GM23338 (cell line): ENCODE measurements around the gene NOP56. TPM values are rescaled to one million over a fixed set of nuclear protein-coding genes. Genes with fewer than 3 reads are reported as not detected.
A peak's percentile ranks its signal among the peaks of the same experiment; 100 is the strongest.

Experiments used
- ATAC-seq: fragments of 200-7000 bp; cut with Tn5 transposase; 3 replicates; pipeline ENCODE4 v1.9.1; 2020
- DNase-seq: peaks from one replicate; pipeline ENCODE4 v3.0.0-alpha.2; 2015; ENCODE audit warnings: low spot score
- H2AFZ ChIP-seq: fragments of 200-600 bp; sonication (generic); 2 replicates; pipeline ENCODE4 v1.8.0; 2016; ENCODE audit warnings: antibody characterized with exemption, mild to moderate bottlenecking, moderate library complexity
- H3F3A ChIP-seq: fragments of 200-600 bp; sonication (generic); replicated peaks from 2 replicates; pipeline ENCODE4 v1.8.0; 2017; ENCODE audit warnings: antibody characterized with exemption, mixed run types, low read depth
- H3K27ac ChIP-seq: fragments of 200-600 bp; sonication (generic); 2 replicates; pipeline ENCODE4 v1.6.1; 2016; ENCODE audit warnings: low read depth
- H3K27me3 ChIP-seq: fragments of 200-600 bp; sonication (generic); 2 replicates; pipeline ENCODE4 v1.8.0; 2016; ENCODE audit warnings: mild to moderate bottlenecking, mixed run types, moderate library complexity; ENCODE audit not compliant: insufficient read depth
- H3K36me3 ChIP-seq: fragments of 200-600 bp; sonication (generic); 2 replicates; pipeline ENCODE4 v1.8.0; 2016; ENCODE audit warnings: mild to moderate bottlenecking; ENCODE audit not compliant: insufficient read depth
- H3K4me1 ChIP-seq: fragments of 200-600 bp; sonication (generic); 2 replicates; pipeline ENCODE4 v1.8.0; 2016; ENCODE audit warnings: mild to moderate bottlenecking, moderate library complexity; ENCODE audit not compliant: insufficient read depth
- H3K4me2 ChIP-seq: fragments of 200-600 bp; sonication (generic); 2 replicates; pipeline ENCODE4 v1.7.1; 2017; ENCODE audit warnings: mixed run types
- H3K4me3 ChIP-seq: fragments of 200-600 bp; sonication (generic); 2 replicates; pipeline ENCODE4 v1.6.1; 2016; ENCODE audit warnings: mixed run types
- H3K79me2 ChIP-seq: fragments of 200-600 bp; sonication (generic); replicated peaks from 2 replicates; pipeline ENCODE4 v1.8.0; 2017; ENCODE audit warnings: mild to moderate bottlenecking; ENCODE audit not compliant: insufficient read depth
- H3K9me2 ChIP-seq: fragments of 200-600 bp; sonication (generic); 2 replicates; pipeline ENCODE4 v1.8.0; 2017; ENCODE audit not compliant: insufficient read depth
- H4K20me1 ChIP-seq: fragments of 200-600 bp; sonication (generic); replicated peaks from 2 replicates; pipeline ENCODE4 v1.8.0; 2017; ENCODE audit warnings: mild to moderate bottlenecking; ENCODE audit not compliant: insufficient read depth
- H3K27ac Mint-ChIP-seq: 2 replicates; pipeline ENCODE4 v1.8.0; 2020; ENCODE audit warnings: inconsistent platforms, mild to moderate bottlenecking, moderate library complexity, mixed read lengths
- H3K27me3 Mint-ChIP-seq: 3 replicates; pipeline ENCODE4 v1.8.0; 2022; ENCODE audit warnings: low read depth, mild to moderate bottlenecking, moderate library complexity, mixed read lengths, inconsistent platforms; ENCODE audit not compliant: insufficient read depth, poor library complexity
- H3K36me3 Mint-ChIP-seq: 3 replicates; pipeline ENCODE4 v1.8.0; 2021; ENCODE audit warnings: low read depth, mild to moderate bottlenecking, inconsistent platforms, moderate library complexity, mixed read lengths
- H3K4me1 Mint-ChIP-seq: 3 replicates; pipeline ENCODE4 v1.8.0; 2020; ENCODE audit warnings: mild to moderate bottlenecking, inconsistent platforms, mixed read lengths
- H3K4me3 Mint-ChIP-seq: 3 replicates; pipeline ENCODE4 v1.8.0; 2021; ENCODE audit warnings: moderate library complexity, mild to moderate bottlenecking, inconsistent platforms, mixed read lengths
- H3K9me3 Mint-ChIP-seq: 3 replicates; pipeline ENCODE4 v1.8.0; 2020; ENCODE audit warnings: moderate library complexity, mild to moderate bottlenecking, inconsistent platforms, mixed read lengths
- CREB1 ChIP-seq: fragments of 250-450 bp; sonication (Bioruptor Pico); IDR thresholded peaks from 2 replicates; pipeline ENCODE4 v1.5.0; 2020; ENCODE audit warnings: low read depth, mild to moderate bottlenecking, moderate library complexity
- ETS1 ChIP-seq: IDR thresholded peaks from 2 replicates; pipeline ENCODE4 v1.6.1; 2016; ENCODE audit warnings: antibody characterized with exemption
- EZH2 ChIP-seq: fragments of 200-600 bp; sonication (generic); IDR thresholded peaks from one replicate; pipeline ENCODE4 v1.8.0; 2017; ENCODE audit warnings: antibody characterized with exemption, mild to moderate bottlenecking, low read depth; ENCODE audit not compliant: unreplicated experiment
- EZH2phosphoT487 ChIP-seq: fragments of 200-600 bp; sonication (generic); IDR thresholded peaks from one replicate; pipeline ENCODE4 v1.8.1; 2018; ENCODE audit warnings: antibody characterized with exemption; ENCODE audit not compliant: unreplicated experiment
- JUNB ChIP-seq: IDR thresholded peaks from one replicate; pipeline ENCODE4 v1.6.1; 2016; ENCODE audit warnings: antibody characterized with exemption; ENCODE audit not compliant: unreplicated experiment
- NANOG ChIP-seq: IDR thresholded peaks from 2 replicates; pipeline ENCODE4 v1.6.1; 2016; ENCODE audit warnings: antibody characterized with exemption, borderline replicate concordance
- POLR2AphosphoS5 ChIP-seq: IDR thresholded peaks from 2 replicates; pipeline ENCODE4 v1.6.1; 2016; ENCODE audit warnings: antibody characterized with exemption, low read depth
- REST ChIP-seq: IDR thresholded peaks from one replicate; pipeline ENCODE4 v1.6.1; 2018; ENCODE audit warnings: antibody characterized with exemption; ENCODE audit not compliant: unreplicated experiment
- STAT1 ChIP-seq: IDR thresholded peaks from one replicate; pipeline ENCODE4 v1.6.1; 2016; ENCODE audit warnings: antibody characterized with exemption; ENCODE audit not compliant: unreplicated experiment
- ZNF114 ChIP-seq: fragments of 250-450 bp; sonication (Bioruptor Pico); IDR thresholded peaks from 2 replicates; pipeline ENCODE4 v1.5.0; 2020; ENCODE audit warnings: mild to moderate bottlenecking, moderate library complexity
- ZNF331 ChIP-seq: fragments of 250-450 bp; sonication (Bioruptor Pico); IDR thresholded peaks from 2 replicates; pipeline ENCODE4 v1.5.0; 2020; ENCODE audit warnings: low read depth, mild to moderate bottlenecking, moderate library complexity
- ZNF462 ChIP-seq: fragments of 250-450 bp; sonication (Bioruptor Pico); IDR thresholded peaks from 2 replicates; pipeline ENCODE4 v1.5.0; 2020; ENCODE audit warnings: mild to moderate bottlenecking, moderate library complexity
- polyA plus RNA-seq: library from polyadenylated mRNA; unstranded; fragments of >200 nt; fragmentation: Nextera tagmentation; extraction: Ambion mirVana; gene quantifications from 2 replicates; pipeline ENCODE4 v1.2.1, GENCODE V29; 2016
- total RNA-seq: library from RNA; depleted of rRNA; stranded (reverse); fragments of >200 nt; shearing (Covaris generic); gene quantifications from 2 replicates; pipeline ENCODE4 v1.2.3, GENCODE V29; 2014
- TF ChIP-seq, protein P1 (sequence below), 2 experiments: fragments of 200-600 bp in 1 of 2; sonication (generic) in 1 of 2; conservative IDR thresholded peaks; 2 replicates each; pipeline versions ENCODE4 v1.5.1 to v1.6.1; 2016 to 2017; ENCODE audit warnings: antibody characterized with exemption in 2 of 2, low read depth in 2 of 2, mild to moderate bottlenecking in 2 of 2, moderate library complexity in 1 of 2

Gene NOP56
- total and polyA plus RNA-seq, 2 experiments from 2014 or later, result 447 to 576 TPM

DNA sequence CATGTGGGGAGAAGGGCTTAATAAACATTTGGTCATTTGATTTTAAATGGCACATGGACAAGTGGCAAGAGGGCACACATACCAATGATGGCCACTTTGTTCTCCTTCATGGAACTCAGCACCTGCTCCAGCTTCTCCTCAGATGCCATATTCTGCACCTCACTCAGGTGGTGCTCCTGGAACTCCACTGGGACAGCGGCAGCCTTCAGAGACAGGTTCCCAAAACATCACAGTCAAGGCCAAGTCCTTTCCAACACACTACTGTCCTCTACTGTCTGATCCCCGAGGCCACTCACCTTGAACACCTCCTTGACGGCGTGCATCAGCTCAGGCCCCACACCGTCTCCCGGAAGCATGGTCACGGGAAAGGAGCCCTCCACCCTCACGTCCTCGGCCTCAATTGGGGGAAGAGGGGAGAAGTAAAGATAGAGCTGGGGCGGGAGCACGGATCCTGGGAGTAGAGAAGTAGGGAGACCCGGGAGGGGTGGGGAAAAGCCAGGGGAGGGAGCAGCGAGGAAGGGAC lies 11.0 kb downstream of the NOP56 start:
- H3K27ac ChIP-seq, result no peak overlapping the region
- peaks cover 4% of the 10 kb centered on the region; the same call in 1 of the 2 replicates for H3K4me1 ChIP-seq
- H3K27ac Mint-ChIP-seq, result peak overlapping the region; percentile 97
- H4K20me1 ChIP-seq, result peaks cover 11% of the 10 kb centered on the region; the same call in 1 of the 2 replicates
- H2AFZ ChIP-seq, result no peak overlapping the region
- H3K79me2 ChIP-seq, result peaks cover 23% of the 10 kb centered on the region; the same call in 1 of the 2 replicates
- H3K27me3 ChIP-seq, result peaks cover 4% of the 10 kb centered on the region; the same call in 1 of the 2 replicates
- H3K4me3 Mint-ChIP-seq, result peak overlapping the region; percentile 79
- TF ChIP-seq CREB1 (CRISPR knock-in tag), result no peak
- TF ChIP-seq EZH2phosphoT487, result no peak
- no peak for TF ChIP-seq STAT1
- TF ChIP-seq, protein P1, sequence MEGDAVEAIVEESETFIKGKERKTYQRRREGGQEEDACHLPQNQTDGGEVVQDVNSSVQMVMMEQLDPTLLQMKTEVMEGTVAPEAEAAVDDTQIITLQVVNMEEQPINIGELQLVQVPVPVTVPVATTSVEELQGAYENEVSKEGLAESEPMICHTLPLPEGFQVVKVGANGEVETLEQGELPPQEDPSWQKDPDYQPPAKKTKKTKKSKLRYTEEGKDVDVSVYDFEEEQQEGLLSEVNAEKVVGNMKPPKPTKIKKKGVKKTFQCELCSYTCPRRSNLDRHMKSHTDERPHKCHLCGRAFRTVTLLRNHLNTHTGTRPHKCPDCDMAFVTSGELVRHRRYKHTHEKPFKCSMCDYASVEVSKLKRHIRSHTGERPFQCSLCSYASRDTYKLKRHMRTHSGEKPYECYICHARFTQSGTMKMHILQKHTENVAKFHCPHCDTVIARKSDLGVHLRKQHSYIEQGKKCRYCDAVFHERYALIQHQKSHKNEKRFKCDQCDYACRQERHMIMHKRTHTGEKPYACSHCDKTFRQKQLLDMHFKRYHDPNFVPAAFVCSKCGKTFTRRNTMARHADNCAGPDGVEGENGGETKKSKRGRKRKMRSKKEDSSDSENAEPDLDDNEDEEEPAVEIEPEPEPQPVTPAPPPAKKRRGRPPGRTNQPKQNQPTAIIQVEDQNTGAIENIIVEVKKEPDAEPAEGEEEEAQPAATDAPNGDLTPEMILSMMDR (conservative IDR thresholded peaks at IDR 0.05; ENCODE audit: low read depth in 2 of 2), result no peak
- TF ChIP-seq ZNF331, result no peak
- no peak for TF ChIP-seq ZNF462 (CRISPR knock-in tag)
- TF ChIP-seq NANOG, result no peak
- no peak for TF ChIP-seq ZNF114 (CRISPR knock-in tag)
- no peak for TF ChIP-seq JUNB
- no peak for TF ChIP-seq ETS1
- no peak for TF ChIP-seq EZH2
- no peak for TF ChIP-seq REST
- no peak for TF ChIP-seq POLR2AphosphoS5
- no peak for DNase-seq
- H3K36me3 ChIP-seq, result peaks cover 7% of the 10 kb centered on the region; the same call in 1 of the 2 replicates
- ATAC-seq, result no peak
- H3K9me2 ChIP-seq, result no peaks in the 10 kb centered on the region; the same call in 1 of the 2 replicates
- peaks cover 52% of the 10 kb centered on the region for H3K36me3 Mint-ChIP-seq
- H3K27me3 Mint-ChIP-seq, result peaks cover 12% of the 10 kb centered on the region
- peaks cover 5% of the 10 kb centered on the region for H3K4me1 Mint-ChIP-seq
- H3K9me3 Mint-ChIP-seq, result no peaks in the 10 kb centered on the region; the same call in 2 of the 3 replicates
- peak overlapping the region; percentile 73 for H3K4me3 ChIP-seq
- peaks cover 22% of the 10 kb centered on the region for H3F3A ChIP-seq
- peak overlapping the region; percentile 98 for H3K4me2 ChIP-seq
